ENCODE data around the gene GAL3ST3. TPM values are rescaled to one million over a fixed set of nuclear protein-coding genes. Genes with fewer than 3 reads are reported as not detected.

GAL3ST3 gene
- total RNA-seq, 2 experiments from 2014 or later, result not detected

DNA sequence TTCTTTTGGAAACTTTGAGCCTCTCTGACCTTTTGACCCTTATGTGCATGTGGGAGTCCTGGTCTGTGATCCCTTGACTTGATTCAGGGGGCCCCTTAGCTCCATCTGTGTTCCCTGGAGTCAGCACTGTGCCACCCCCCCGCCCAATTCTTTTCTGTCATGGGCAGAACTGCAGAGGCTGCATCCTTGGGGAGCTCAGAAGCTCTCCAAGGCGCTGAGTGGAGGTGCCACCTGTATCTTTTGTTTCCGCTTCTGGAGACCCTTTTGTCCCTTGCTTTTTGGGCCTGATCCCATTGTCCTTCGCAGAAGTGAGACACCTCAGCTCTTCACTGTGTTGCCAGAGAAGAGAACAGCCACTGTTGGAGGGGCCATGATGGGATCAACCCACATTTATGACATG lies 18.7 kb upstream of the GAL3ST3 start:
- H3K4me2 ChIP-seq (ENCODE audit: low read length), result no peak overlapping the region
- no peak overlapping the region for H2AFZ ChIP-seq (ENCODE audit: low read length)
- H3K36me3 ChIP-seq (ENCODE audit: insufficient read depth, low read length), result peaks cover 69% of the 10 kb centered on the region
- peaks cover 23% of the 10 kb centered on the region; the same call in 1 of the 2 replicates for H3K79me2 ChIP-seq (ENCODE audit: insufficient read depth, low read depth, low read length)
- no TSS peak for BruUV-seq (replicated peaks)
- intact Hi-C loops (cut with micrococcal nuclease; ENCODE audit: unreplicated experiment), result loop anchor here (1.0 kb wide), 1 partner anchor 67 kb away; no protein-coding TSS in a partner anchor
- peaks cover 37% of the 10 kb centered on the region for H3K4me1 ChIP-seq (ENCODE audit: insufficient read depth, low read length, poor library complexity, severe bottlenecking)
- no peak for DNase-seq (ENCODE audit: low spot score)
- no peak for TF ChIP-seq EZH2phosphoT487 (IDR thresholded peaks at IDR 0.05; ENCODE audit: borderline replicate concordance, low read depth, low read length)
- TF ChIP-seq, protein P1, sequence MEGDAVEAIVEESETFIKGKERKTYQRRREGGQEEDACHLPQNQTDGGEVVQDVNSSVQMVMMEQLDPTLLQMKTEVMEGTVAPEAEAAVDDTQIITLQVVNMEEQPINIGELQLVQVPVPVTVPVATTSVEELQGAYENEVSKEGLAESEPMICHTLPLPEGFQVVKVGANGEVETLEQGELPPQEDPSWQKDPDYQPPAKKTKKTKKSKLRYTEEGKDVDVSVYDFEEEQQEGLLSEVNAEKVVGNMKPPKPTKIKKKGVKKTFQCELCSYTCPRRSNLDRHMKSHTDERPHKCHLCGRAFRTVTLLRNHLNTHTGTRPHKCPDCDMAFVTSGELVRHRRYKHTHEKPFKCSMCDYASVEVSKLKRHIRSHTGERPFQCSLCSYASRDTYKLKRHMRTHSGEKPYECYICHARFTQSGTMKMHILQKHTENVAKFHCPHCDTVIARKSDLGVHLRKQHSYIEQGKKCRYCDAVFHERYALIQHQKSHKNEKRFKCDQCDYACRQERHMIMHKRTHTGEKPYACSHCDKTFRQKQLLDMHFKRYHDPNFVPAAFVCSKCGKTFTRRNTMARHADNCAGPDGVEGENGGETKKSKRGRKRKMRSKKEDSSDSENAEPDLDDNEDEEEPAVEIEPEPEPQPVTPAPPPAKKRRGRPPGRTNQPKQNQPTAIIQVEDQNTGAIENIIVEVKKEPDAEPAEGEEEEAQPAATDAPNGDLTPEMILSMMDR (conservative IDR thresholded peaks at IDR 0.05; ENCODE audit: low read length), result no peak
- 0 out of 2 replicates have a peak, but pooled peaks cover 5% of the 10 kb centered on the region for H3K9me3 ChIP-seq (ENCODE audit: low read length)
- no peaks in the 10 kb centered on the region for H3K9me2 ChIP-seq (ENCODE audit: insufficient read depth, low read length)
- ChIA-PET CTCF (ENCODE audit: unreplicated experiment) (interaction anchor here (1.1 kb wide), 1 partner anchor 10 kb away, joined by 4 read pairs; no protein-coding TSS in a partner anchor), POLR2A (interaction anchor here (0.5 to 2.7 kb wide), 2 partner anchors 16 to 105 kb away, joined by 6 to 11 read pairs; partner anchors contain the start of gene SF3B2)
- H3K4me3 ChIP-seq (ENCODE audit: low read depth, low read length, poor library complexity, severe bottlenecking), result no peak overlapping the region
- no peaks in the 10 kb centered on the region for H4K20me1 ChIP-seq (ENCODE audit: insufficient read depth, low read length)
- no peak overlapping the region for H3K27ac ChIP-seq (ENCODE audit: low read depth, low read length, poor library complexity, severe bottlenecking)

DNA sequence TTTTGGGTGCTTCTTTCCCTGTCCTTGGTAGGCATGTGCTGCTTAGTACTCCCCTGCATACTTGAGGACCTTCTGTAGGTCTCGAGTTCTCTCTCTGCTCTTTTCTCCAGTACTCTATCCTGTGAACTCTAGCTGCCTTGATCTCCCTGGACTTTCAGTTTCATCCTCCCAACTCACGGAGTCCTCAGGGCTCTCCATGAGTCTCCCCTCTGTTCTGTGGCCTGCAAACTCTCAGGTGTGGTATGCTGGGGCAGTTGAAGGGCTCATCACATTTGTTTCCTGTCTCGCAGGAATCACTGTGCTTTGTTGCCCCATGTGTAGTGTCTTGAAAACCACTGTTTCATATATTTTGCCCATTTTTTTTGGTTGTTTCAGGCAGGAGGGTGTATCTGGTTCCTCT lies 17.8 kb upstream of the GAL3ST3 start:
- DNase-seq (ENCODE audit: low spot score), result no peak
- intact Hi-C loops (cut with micrococcal nuclease; ENCODE audit: unreplicated experiment), result no loop called here
- no peak overlapping the region for H2AFZ ChIP-seq (ENCODE audit: low read length)
- H3K4me1 ChIP-seq (ENCODE audit: insufficient read depth, low read length, poor library complexity, severe bottlenecking), result peaks cover 28% of the 10 kb centered on the region
- ChIA-PET POLR2A (interaction anchor here (0.5 to 2.7 kb wide), 3 partner anchors 15 to 132 kb away, joined by 3 to 11 read pairs (median 6); partner anchors contain the start of gene SF3B2), CTCF (ENCODE audit: unreplicated experiment) (interaction anchor here (1.1 kb wide), 1 partner anchor 9 kb away, joined by 4 read pairs; no protein-coding TSS in a partner anchor)
- no peak for TF ChIP-seq EZH2phosphoT487 (IDR thresholded peaks at IDR 0.05; ENCODE audit: borderline replicate concordance, low read depth, low read length)
- TF ChIP-seq, protein P1 (conservative IDR thresholded peaks at IDR 0.05; ENCODE audit: low read length), result no peak
- H4K20me1 ChIP-seq (ENCODE audit: insufficient read depth, low read length), result no peaks in the 10 kb centered on the region
- no peaks in the 10 kb centered on the region for H3K9me2 ChIP-seq (ENCODE audit: insufficient read depth, low read length)
- 0 out of 2 replicates have a peak, but pooled peaks cover 5% of the 10 kb centered on the region for H3K9me3 ChIP-seq (ENCODE audit: low read length)
- no peak overlapping the region for H3K4me2 ChIP-seq (ENCODE audit: low read length)
- peak overlapping the region; percentile 26 for H3K27ac ChIP-seq (ENCODE audit: low read depth, low read length, poor library complexity, severe bottlenecking)
- H3K79me2 ChIP-seq (ENCODE audit: insufficient read depth, low read depth, low read length), result peaks cover 17% of the 10 kb centered on the region; the same call in 1 of the 2 replicates
- no peak overlapping the region for H3K4me3 ChIP-seq (ENCODE audit: low read depth, low read length, poor library complexity, severe bottlenecking)
- H3K36me3 ChIP-seq (ENCODE audit: insufficient read depth, low read length), result peaks cover 76% of the 10 kb centered on the region
- BruUV-seq (replicated peaks), result no TSS peak

DNA sequence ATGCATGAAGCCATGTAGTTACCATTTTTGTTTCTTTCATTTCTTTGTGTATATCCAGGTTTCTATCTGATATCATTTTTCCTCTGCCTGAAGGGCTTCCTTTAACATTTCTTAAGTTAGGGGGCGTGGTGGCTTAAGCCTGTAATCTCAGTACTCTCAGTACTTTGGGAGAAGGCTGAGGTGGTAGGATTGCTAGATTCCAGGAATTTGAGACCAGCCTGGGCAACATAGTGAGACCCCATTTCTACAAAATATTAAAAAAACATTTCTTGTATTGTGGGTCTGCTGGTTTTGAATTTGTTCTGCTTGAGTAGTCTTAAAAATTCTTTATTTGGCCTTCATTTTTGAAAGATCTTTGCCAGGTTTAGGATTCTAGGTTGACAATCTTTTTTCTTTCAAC lies 15.6 kb upstream of the GAL3ST3 start:
- Histone ChIP-seq H3K9me2 (ENCODE audit: insufficient read depth, low read length) (no peaks in the 10 kb centered on the region), H2AFZ (ENCODE audit: low read length) (no peak overlapping the region), H3K36me3 (ENCODE audit: insufficient read depth, low read length) (peaks cover 98% of the 10 kb centered on the region), H4K20me1 (ENCODE audit: insufficient read depth, low read length) (no peaks in the 10 kb centered on the region), H3K79me2 (ENCODE audit: insufficient read depth, low read depth, low read length) (peaks cover 9% of the 10 kb centered on the region; the same call in 1 of the 2 replicates), H3K9me3 (ENCODE audit: low read length) (0 out of 2 replicates have a peak, but pooled peaks cover 5% of the 10 kb centered on the region), H3K4me3 (ENCODE audit: low read depth, low read length, poor library complexity, severe bottlenecking) (no peak overlapping the region), H3K4me2 (ENCODE audit: low read length) (no peak overlapping the region), H3K27ac (ENCODE audit: low read depth, low read length, poor library complexity, severe bottlenecking) (no peak overlapping the region), H3K4me1 (ENCODE audit: insufficient read depth, low read length, poor library complexity, severe bottlenecking) (peaks cover 16% of the 10 kb centered on the region)
- ChIA-PET POLR2A (interaction anchor here (1.1 to 2.6 kb wide), 2 partner anchors 10 to 12 kb away, joined by 4 to 20 read pairs; partner anchors contain the start of gene SF3B2), CTCF (ENCODE audit: unreplicated experiment) (no interaction called here)
- no TSS peak for BruUV-seq (replicated peaks)
- intact Hi-C loops (cut with micrococcal nuclease; ENCODE audit: unreplicated experiment), result no loop called here
- TF ChIP-seq, protein P1 (conservative IDR thresholded peaks at IDR 0.05; ENCODE audit: low read length), result no peak
- TF ChIP-seq EZH2phosphoT487 (IDR thresholded peaks at IDR 0.05; ENCODE audit: borderline replicate concordance, low read depth, low read length), result no peak
- no peak for DNase-seq (ENCODE audit: low spot score)
